Kidney epithelial cell (primary cell): ENCODE measurements around the gene C20orf96. TPM values are rescaled to one million over a fixed set of nuclear protein-coding genes. Genes with fewer than 3 reads are reported as not detected.
A peak's percentile ranks its signal among the peaks of the same experiment; 100 is the strongest.
"Not testable (repeated sequence)": the region's sequence is repeated elsewhere in the genome, so short reads cannot be mapped to it uniquely, and the experiment has no call there.

Source experiments
- DNase-seq: peaks from one replicate; pipeline ENCODE4 v3.0.0-alpha.2; 2010; ENCODE audit warnings: low read depth
- H3K27me3 ChIP-seq: 2 replicates; pipeline ENCODE4 v1.6.0; 2011; ENCODE audit warnings: low read length; ENCODE audit not compliant: control insufficient read depth, insufficient read depth
- H3K36me3 ChIP-seq: 2 replicates; pipeline ENCODE4 v1.5.1; 2011; ENCODE audit warnings: low read length; ENCODE audit not compliant: control insufficient read depth, insufficient read depth
- H3K4me3 ChIP-seq: 2 replicates; pipeline ENCODE4 v1.5.1; 2011; ENCODE audit warnings: low read depth, mild to moderate bottlenecking, control low read depth, low read length
- CTCF ChIP-seq: IDR thresholded peaks from 2 replicates; pipeline ENCODE4 v1.5.1; 2011; ENCODE audit warnings: mild to moderate bottlenecking, moderate library complexity, low read length, control low read depth, inconsistent platforms; ENCODE audit not compliant: insufficient read depth, poor library complexity, severe bottlenecking
- total RNA-seq: library from RNA; depleted of rRNA; stranded (reverse); fragments of >200 nt; gene quantifications from 2 replicates; pipeline ENCODE4 v1.2.3, GENCODE V29; 2015

Gene C20orf96
- total RNA-seq = 8.0 and 8.1 TPM in 2 replicates

- peak within 1 kb of the TSS; percentile 81 for H3K4me3 ChIP-seq
- TF ChIP-seq CTCF = peak; percentile 58
- H3K36me3 ChIP-seq = no peaks in the 10 kb centered on the region
- DNase-seq = peak; percentile 82
- no peaks in the 10 kb centered on the region for H3K27me3 ChIP-seq
Observed at GRCh38 chr20:290084-290831, at the start of gene C20orf96. TSS of gene C20orf96 (minus strand) at chr20:290750. CDS start at chr20:290610, 140 bp downstream.

- H3K36me3 ChIP-seq, H3K27me3 ChIP-seq, DNase-seq, H3K4me3 ChIP-seq: not testable (repeated sequence)
Observed at GRCh38 chr20:336040-336439, 45.5 kb upstream of the C20orf96 start.

- no peak overlapping the region for H3K4me3 ChIP-seq
- no peak for DNase-seq
- no peaks in the 10 kb centered on the region for H3K36me3 ChIP-seq
- no peak for TF ChIP-seq CTCF
- no peaks in the 10 kb centered on the region for H3K27me3 ChIP-seq
Observed at GRCh38 chr20:334578-334977, 44.0 kb upstream of the C20orf96 start.

GRCh38 chr20:330233-331149, 39.9 kb upstream of the C20orf96 start:
- Histone ChIP-seq H3K36me3 (no peaks in the 10 kb centered on the region), H3K4me3 (no peak overlapping the region), H3K27me3 (no peaks in the 10 kb centered on the region)
- DNase-seq = no peak
- peak; percentile 90 for TF ChIP-seq CTCF

GRCh38 chr20:329851-330232, 39.3 kb upstream of the C20orf96 start:
- Histone ChIP-seq H3K27me3 (no peaks in the 10 kb centered on the region), H3K36me3 (no peaks in the 10 kb centered on the region), H3K4me3 (no peak overlapping the region)
- no peak for TF ChIP-seq CTCF
- no peak for DNase-seq

GRCh38 chr20:328975-329695, 38.6 kb upstream of the C20orf96 start:
- DNase-seq = no peak
- Histone ChIP-seq H3K36me3 (no peaks in the 10 kb centered on the region), H3K4me3 (no peak overlapping the region), H3K27me3 (no peaks in the 10 kb centered on the region)
- TF ChIP-seq CTCF = no peak
